Measurements from ENCODE around the gene NPAS3. TPM values are rescaled to one million over a fixed set of nuclear protein-coding genes. Genes with fewer than 3 reads are reported as not detected.
"Not testable (repeated sequence)": the region's sequence is repeated elsewhere in the genome, so short reads cannot be mapped to it uniquely, and the experiment has no call there.

NPAS3 gene
- total RNA-seq, 1 donor from 2014 or later = 6.1 TPM

DNA sequence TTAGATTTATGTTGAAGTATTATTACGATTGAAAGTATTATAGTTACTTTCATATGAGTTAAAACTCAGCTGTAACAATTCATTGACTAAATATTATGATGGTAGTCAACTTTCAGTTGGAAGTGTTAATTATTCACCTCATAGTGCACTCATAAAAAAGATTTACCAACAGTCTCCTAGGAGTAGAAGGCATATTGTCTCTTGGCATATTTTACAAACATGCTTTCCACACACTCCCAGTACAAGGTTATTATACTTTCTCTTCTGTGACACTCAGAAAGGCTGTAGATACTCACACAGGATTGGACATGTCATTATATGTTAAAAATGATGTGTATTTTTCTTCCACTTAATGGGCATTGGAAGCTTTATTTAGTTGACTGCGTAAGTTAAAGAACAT lies 147.1 kb downstream of the NPAS3 start:
- Mint-ChIP-seq H3K27ac (no peak overlapping the region), H3K27me3 (no peaks in the 10 kb centered on the region), H3K9me3 (ENCODE audit: low read depth) (peaks cover 18% of the 10 kb centered on the region), H3K4me3 (ENCODE audit: low read depth) (no peak overlapping the region), H3K36me3 (ENCODE audit: insufficient read depth) (peaks cover 7% of the 10 kb centered on the region), H3K4me1 (ENCODE audit: low read depth) (no peaks in the 10 kb centered on the region)
- no peak for DNase-seq (ENCODE audit: low spot score, unreplicated experiment)
- no peak for TF ChIP-seq CTCF (IDR thresholded peaks at IDR 0.05; ENCODE audit: unreplicated experiment)

DNA sequence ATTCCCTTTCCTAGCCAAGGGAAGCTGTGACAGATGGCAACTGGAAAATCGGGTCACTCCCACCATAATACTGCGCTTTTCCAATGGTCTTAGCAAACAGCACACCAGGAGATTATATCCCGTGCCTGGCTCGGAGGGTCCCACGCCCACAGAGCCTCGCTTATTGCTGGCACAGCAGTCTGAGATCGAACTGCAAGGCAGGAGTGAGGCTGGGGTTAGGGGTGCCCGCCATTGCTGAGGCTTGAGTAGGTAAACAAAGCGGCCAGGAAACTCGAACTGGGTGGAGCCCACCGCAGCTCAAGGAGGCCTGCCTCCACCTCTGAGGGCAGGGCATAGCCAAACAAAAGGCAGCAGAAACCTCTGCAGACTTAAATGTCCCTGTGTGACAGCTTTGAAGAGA lies 149.6 kb downstream of the NPAS3 start:
- not testable (repeated sequence) for H3K4me1 Mint-ChIP-seq (ENCODE audit: low read depth); DNase-seq (ENCODE audit: low spot score, unreplicated experiment); H3K36me3 Mint-ChIP-seq (ENCODE audit: insufficient read depth); H3K27me3 Mint-ChIP-seq; H3K4me3 Mint-ChIP-seq (ENCODE audit: low read depth); H3K27ac Mint-ChIP-seq
- H3K9me3 Mint-ChIP-seq (ENCODE audit: low read depth) = peaks cover 30% of the 10 kb centered on the region

GRCh38 chr14:33098016-33098415 lies 159.3 kb downstream of the NPAS3 start:
- Mint-ChIP-seq H3K4me3 (ENCODE audit: low read depth) (no peak overlapping the region), H3K36me3 (ENCODE audit: insufficient read depth) (peaks cover 2% of the 10 kb centered on the region), H3K27me3 (no peaks in the 10 kb centered on the region), H3K27ac (no peak overlapping the region), H3K9me3 (ENCODE audit: low read depth) (peaks cover 8% of the 10 kb centered on the region), H3K4me1 (ENCODE audit: low read depth) (no peaks in the 10 kb centered on the region)
- no peak for TF ChIP-seq CTCF (IDR thresholded peaks at IDR 0.05; ENCODE audit: unreplicated experiment)
- DNase-seq (ENCODE audit: low spot score, unreplicated experiment) = no peak

DNA sequence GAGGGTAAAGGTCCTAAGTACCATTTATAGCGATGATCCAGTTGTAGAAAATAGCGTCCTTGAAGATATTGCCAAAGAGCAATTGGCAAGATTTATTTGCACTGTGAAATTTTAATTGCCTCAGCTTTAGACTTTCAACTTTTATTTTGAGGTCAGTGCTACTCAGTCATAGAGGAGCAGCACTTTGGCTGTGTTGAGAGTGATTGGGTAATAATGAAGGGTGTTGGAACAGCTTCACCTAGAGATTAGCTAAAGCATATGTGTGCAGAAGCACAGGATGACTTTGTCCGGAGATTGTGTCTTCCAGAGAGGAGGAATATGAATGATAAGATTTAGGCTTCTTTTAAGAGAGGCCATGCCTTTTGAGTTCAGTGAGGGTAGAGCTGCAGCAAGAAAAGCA lies 164.8 kb downstream of the NPAS3 start:
- TF ChIP-seq CTCF (IDR thresholded peaks at IDR 0.05; ENCODE audit: unreplicated experiment) = no peak
- H3K4me1 Mint-ChIP-seq (ENCODE audit: low read depth) = no peaks in the 10 kb centered on the region
- H3K9me3 Mint-ChIP-seq (ENCODE audit: low read depth) = no peaks in the 10 kb centered on the region
- no peaks in the 10 kb centered on the region for H3K27me3 Mint-ChIP-seq
- H3K27ac Mint-ChIP-seq = no peak overlapping the region
- no peak for DNase-seq (ENCODE audit: low spot score, unreplicated experiment)
- H3K36me3 Mint-ChIP-seq (ENCODE audit: insufficient read depth) = no peaks in the 10 kb centered on the region
- no peak overlapping the region for H3K4me3 Mint-ChIP-seq (ENCODE audit: low read depth)

GRCh38 chr14:33103966-33104365 lies 165.3 kb downstream of the NPAS3 start:
- Mint-ChIP-seq H3K27me3 (no peaks in the 10 kb centered on the region), H3K36me3 (ENCODE audit: insufficient read depth) (no peaks in the 10 kb centered on the region), H3K4me3 (ENCODE audit: low read depth) (no peak overlapping the region), H3K27ac (no peak overlapping the region), H3K4me1 (ENCODE audit: low read depth) (no peaks in the 10 kb centered on the region), H3K9me3 (ENCODE audit: low read depth) (no peaks in the 10 kb centered on the region)
- no peak for TF ChIP-seq CTCF (IDR thresholded peaks at IDR 0.05; ENCODE audit: unreplicated experiment)
- DNase-seq (ENCODE audit: low spot score, unreplicated experiment) = no peak

GRCh38 chr14:33110737-33111443 lies 172.2 kb downstream of the NPAS3 start:
- H3K4me1 Mint-ChIP-seq (ENCODE audit: low read depth) = no peaks in the 10 kb centered on the region
- no peaks in the 10 kb centered on the region for H3K9me3 Mint-ChIP-seq (ENCODE audit: low read depth)
- no peak for DNase-seq (ENCODE audit: low spot score, unreplicated experiment)
- no peak overlapping the region for H3K4me3 Mint-ChIP-seq (ENCODE audit: low read depth)
- no peak overlapping the region for H3K27ac Mint-ChIP-seq
- no peak for TF ChIP-seq CTCF (IDR thresholded peaks at IDR 0.05; ENCODE audit: unreplicated experiment)
- no peaks in the 10 kb centered on the region for H3K27me3 Mint-ChIP-seq
- H3K36me3 Mint-ChIP-seq (ENCODE audit: insufficient read depth) = no peaks in the 10 kb centered on the region

All from progenitor cell of endocrine pancreas (in vitro differentiated cells).